Esophagus muscularis mucosa (tissue), 4 donors: Measurements from ENCODE around the gene TRDN. TPM values are rescaled to one million over a fixed set of nuclear protein-coding genes. Genes with fewer than 3 reads are reported as not detected.

Experiments
- DNase-seq: peaks from one replicate; pipeline ENCODE4 v3.0.0-alpha.2; 2017; ENCODE audit errors: extremely low spot score
- H3K27ac ChIP-seq, 4 donors: fragments of 200-600 bp; sonication (generic); replicated peaks in 1 of 4; 1 replicate in 3 of 4; 2 replicates in 1 of 4; pipeline ENCODE4 v1.5.1; 2016 to 2019; ENCODE audit warnings: mild to moderate bottlenecking in 1 of 4
- H3K27me3 ChIP-seq, 4 donors: fragments of 200-600 bp; sonication (generic); one replicate each; pipeline versions ENCODE4 v1.5.1 to v1.6.0; 2016 to 2019
- H3K36me3 ChIP-seq, 4 donors: fragments of 200-600 bp; sonication (generic); one replicate each; pipeline ENCODE4 v1.5.1; 2016 to 2019
- H3K4me1 ChIP-seq, 4 donors: fragments of 200-600 bp; sonication (generic); one replicate each; pipeline ENCODE4 v1.5.1; 2016 to 2019
- H3K4me3 ChIP-seq, 4 donors: fragments of 200-600 bp; sonication (generic); 1 replicate in 2 of 4; 2 replicates in 2 of 4; pipeline ENCODE4 v1.5.1; 2016 to 2019; ENCODE audit warnings: mild to moderate bottlenecking in 4 of 4, moderate library complexity in 1 of 4
- H3K9me3 ChIP-seq, 4 donors: fragments of 200-600 bp; sonication (generic); 1 replicate in 3 of 4; 2 replicates in 1 of 4; pipeline ENCODE4 v1.5.1; 2016 to 2019
- EP300 ChIP-seq: sonication (generic); formaldehyde crosslinking; IDR thresholded peaks from one replicate; pipeline ENCODE4 v1.6.1; 2017; ENCODE audit warnings: antibody characterized with exemption
- POLR2A ChIP-seq: fragments of 450-650 bp; IDR thresholded peaks from one replicate; pipeline ENCODE4 v1.6.1; 2017; ENCODE audit warnings: antibody characterized with exemption, moderate library complexity, mild to moderate bottlenecking, low read depth
- POLR2AphosphoS5 ChIP-seq, 2 donors: sonication (generic); formaldehyde crosslinking; IDR thresholded peaks; one replicate each; pipeline ENCODE4 v1.6.1; 2017; ENCODE audit warnings: antibody characterized with exemption in 2 of 2
- whole genome bisulfite sequencing: methylation state at CpG from one replicate; pipeline ENCODE4 v1.1.5; 2018; 5-methylcytosine and 5-hydroxymethylcytosine counted together
- intact Hi-C: fragments of 100-400 bp; cut with DNase I; formaldehyde crosslinking; loops from one replicate; pipeline ENCODE4 v1.15.1; 2023
- total RNA-seq, 4 donors: library from RNA; depleted of rRNA; stranded (reverse); fragments of >200 nt; gene quantifications; one replicate each; pipeline versions ENCODE4 v1.1.0 to v1.2.1, GENCODE V29; 2016
- TF ChIP-seq, protein P1 (sequence below), 3 experiments: fragments of 200-600 bp in 2 of 3; fragments of 450-650 bp in 1 of 3; sonication (generic) in 2 of 3; IDR thresholded peaks; one replicate each; pipeline ENCODE4 v1.5.1; 2017 to 2019; ENCODE audit warnings: antibody characterized with exemption in 3 of 3, mild to moderate bottlenecking in 2 of 3, moderate library complexity in 1 of 3

Gene TRDN
- total RNA-seq, 4 donors from 2014 or later = not detected

DNA sequence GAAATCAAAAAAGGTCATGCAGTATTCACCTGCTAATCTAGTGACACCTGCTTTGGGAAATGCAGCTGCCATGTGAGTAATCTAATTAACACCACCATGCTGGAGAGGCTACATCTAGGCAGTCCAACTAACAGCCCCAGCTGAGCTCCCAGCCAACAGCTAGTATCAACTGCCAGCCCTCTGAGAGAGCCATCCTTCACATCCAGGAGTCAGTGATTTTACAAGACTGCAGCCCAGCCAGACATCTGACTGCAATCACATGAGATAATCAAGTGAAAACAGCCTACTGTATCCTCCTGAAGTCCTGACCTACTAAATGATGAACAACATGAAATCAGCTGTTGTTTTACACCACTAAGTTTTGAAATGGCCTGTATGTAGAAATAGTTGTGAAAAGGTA lies 298.4 kb downstream of the TRDN start:
- TF ChIP-seq EP300 = no peak
- TF ChIP-seq, protein P1, sequence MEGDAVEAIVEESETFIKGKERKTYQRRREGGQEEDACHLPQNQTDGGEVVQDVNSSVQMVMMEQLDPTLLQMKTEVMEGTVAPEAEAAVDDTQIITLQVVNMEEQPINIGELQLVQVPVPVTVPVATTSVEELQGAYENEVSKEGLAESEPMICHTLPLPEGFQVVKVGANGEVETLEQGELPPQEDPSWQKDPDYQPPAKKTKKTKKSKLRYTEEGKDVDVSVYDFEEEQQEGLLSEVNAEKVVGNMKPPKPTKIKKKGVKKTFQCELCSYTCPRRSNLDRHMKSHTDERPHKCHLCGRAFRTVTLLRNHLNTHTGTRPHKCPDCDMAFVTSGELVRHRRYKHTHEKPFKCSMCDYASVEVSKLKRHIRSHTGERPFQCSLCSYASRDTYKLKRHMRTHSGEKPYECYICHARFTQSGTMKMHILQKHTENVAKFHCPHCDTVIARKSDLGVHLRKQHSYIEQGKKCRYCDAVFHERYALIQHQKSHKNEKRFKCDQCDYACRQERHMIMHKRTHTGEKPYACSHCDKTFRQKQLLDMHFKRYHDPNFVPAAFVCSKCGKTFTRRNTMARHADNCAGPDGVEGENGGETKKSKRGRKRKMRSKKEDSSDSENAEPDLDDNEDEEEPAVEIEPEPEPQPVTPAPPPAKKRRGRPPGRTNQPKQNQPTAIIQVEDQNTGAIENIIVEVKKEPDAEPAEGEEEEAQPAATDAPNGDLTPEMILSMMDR (IDR thresholded peaks at IDR 0.05) = no peak
- no peak for TF ChIP-seq POLR2AphosphoS5 (IDR thresholded peaks at IDR 0.05)
- no peak for TF ChIP-seq POLR2A
- Histone ChIP-seq H3K27me3 (no peaks in the 10 kb centered on the region), H3K27ac (no peak overlapping the region)

DNA sequence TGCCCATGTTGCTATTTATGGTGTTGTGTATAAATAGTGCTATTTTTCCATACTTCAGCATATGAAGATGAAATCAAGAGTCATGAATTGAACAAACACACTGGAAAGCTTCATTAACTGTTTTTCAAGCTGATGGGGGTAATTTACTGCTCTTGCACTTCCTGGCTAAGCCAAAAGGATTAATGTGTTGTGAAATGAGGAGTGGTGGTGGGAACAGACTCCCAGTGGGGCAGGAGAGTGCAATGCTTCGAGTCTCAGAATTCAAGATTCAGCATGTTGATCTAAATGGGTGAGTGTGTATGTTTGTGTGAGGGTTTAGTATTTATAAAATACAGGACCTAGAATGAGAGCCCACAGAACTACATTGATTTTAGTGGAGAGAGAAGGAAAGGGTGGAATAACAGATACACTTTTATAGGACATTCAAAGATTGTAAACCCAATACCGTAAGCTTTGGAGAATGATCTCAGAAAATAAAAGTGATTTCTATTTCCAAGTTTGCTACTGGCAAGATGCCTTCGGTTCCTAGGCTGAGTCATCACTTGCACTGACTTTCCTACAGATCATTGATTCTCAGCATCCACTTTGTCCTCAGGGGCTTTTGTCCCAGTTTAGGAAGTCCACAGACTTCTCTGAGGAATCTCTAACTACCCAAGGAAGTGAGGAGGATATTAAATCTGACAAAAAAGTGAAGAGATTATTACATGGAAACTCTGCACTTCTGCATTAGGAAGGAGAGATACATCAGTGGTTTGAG lies 303.6 kb downstream of the TRDN start:
- Histone ChIP-seq H3K4me1 (no peaks in the 10 kb centered on the region), H3K36me3 (no peaks in the 10 kb centered on the region), H3K9me3 (no peaks in the 10 kb centered on the region), H3K27me3 (no peaks in the 10 kb centered on the region), H3K4me3 (no peak overlapping the region), H3K27ac (no peak overlapping the region)
- DNase-seq = no peak
- TF ChIP-seq, protein P1 (IDR thresholded peaks at IDR 0.05) = no peak
- TF ChIP-seq POLR2AphosphoS5 (IDR thresholded peaks at IDR 0.05) (no peak), POLR2A (no peak), EP300 (no peak)
- intact Hi-C loops = no loop called here
- 68% methylated on average over 3 of the region's 3 CpGs for WGBS

More for the DNA sequence above, 298.4 kb downstream of the TRDN start:
- H3K36me3 ChIP-seq = no peaks in the 10 kb centered on the region
- no peaks in the 10 kb centered on the region for H3K9me3 ChIP-seq
- intact Hi-C loops = no loop called here
- no peak overlapping the region for H3K4me3 ChIP-seq
- DNase-seq = no peak
- no peaks in the 10 kb centered on the region for H3K4me1 ChIP-seq

DNA sequence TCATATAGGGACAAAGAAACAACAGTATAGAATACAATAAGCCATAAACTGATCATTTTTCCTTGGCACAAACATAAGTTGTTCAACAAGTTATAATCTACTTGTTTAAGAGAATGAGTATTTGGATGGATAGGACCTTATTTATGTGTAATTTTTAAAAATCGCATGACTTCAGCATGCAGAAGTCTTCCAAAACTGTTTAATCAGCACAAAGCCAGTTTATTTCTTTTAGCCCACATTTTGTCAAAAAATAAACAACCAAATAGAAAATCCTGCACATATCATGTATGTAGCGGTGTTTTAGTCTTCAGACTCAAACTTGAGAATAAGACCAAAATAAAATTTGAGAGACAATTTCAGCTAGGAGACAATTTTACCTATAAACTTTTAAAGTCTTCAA lies 304.7 kb downstream of the TRDN start:
- H3K36me3 ChIP-seq = no peaks in the 10 kb centered on the region
- WGBS = 86% methylated on average over 2 of the region's 2 CpGs
- no peaks in the 10 kb centered on the region for H3K4me1 ChIP-seq
- H3K4me3 ChIP-seq = no peak overlapping the region
- intact Hi-C loops = no loop called here
- H3K27me3 ChIP-seq = no peaks in the 10 kb centered on the region
- TF ChIP-seq POLR2AphosphoS5 (IDR thresholded peaks at IDR 0.05) = no peak
- TF ChIP-seq POLR2A = no peak
- DNase-seq = no peak
- no peaks in the 10 kb centered on the region for H3K9me3 ChIP-seq
- no peak overlapping the region for H3K27ac ChIP-seq

DNA sequence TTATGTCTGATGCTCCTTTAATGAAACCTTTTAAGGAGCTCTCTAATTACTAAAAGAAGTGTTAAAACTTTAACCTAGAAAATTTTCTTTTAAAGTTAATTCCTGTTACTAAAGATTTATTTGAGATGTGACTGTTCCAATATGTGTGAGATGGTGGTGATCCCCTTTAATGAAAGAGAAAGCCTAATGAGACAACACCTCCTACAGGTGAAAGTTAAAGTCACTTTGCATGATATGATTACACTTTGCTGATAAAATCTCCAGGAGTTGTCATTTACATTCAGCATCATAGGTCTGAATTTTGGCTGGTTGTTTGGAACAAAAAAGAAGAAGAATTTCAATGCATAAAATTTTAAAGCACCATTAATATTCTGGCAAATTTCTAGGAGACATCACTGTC lies 307.4 kb downstream of the TRDN start:
- H3K4me1 ChIP-seq = no peaks in the 10 kb centered on the region
- H3K27ac ChIP-seq = no peak overlapping the region
- no peak overlapping the region for H3K4me3 ChIP-seq
- no peaks in the 10 kb centered on the region for H3K27me3 ChIP-seq
- no peaks in the 10 kb centered on the region for H3K36me3 ChIP-seq
- DNase-seq = no peak
- no peak for TF ChIP-seq POLR2A
- TF ChIP-seq EP300 = no peak
- TF ChIP-seq POLR2AphosphoS5 (IDR thresholded peaks at IDR 0.05) = no peak
- TF ChIP-seq, protein P1 (IDR thresholded peaks at IDR 0.05) = no peak
- intact Hi-C loops = no loop called here
- no peaks in the 10 kb centered on the region for H3K9me3 ChIP-seq

DNA sequence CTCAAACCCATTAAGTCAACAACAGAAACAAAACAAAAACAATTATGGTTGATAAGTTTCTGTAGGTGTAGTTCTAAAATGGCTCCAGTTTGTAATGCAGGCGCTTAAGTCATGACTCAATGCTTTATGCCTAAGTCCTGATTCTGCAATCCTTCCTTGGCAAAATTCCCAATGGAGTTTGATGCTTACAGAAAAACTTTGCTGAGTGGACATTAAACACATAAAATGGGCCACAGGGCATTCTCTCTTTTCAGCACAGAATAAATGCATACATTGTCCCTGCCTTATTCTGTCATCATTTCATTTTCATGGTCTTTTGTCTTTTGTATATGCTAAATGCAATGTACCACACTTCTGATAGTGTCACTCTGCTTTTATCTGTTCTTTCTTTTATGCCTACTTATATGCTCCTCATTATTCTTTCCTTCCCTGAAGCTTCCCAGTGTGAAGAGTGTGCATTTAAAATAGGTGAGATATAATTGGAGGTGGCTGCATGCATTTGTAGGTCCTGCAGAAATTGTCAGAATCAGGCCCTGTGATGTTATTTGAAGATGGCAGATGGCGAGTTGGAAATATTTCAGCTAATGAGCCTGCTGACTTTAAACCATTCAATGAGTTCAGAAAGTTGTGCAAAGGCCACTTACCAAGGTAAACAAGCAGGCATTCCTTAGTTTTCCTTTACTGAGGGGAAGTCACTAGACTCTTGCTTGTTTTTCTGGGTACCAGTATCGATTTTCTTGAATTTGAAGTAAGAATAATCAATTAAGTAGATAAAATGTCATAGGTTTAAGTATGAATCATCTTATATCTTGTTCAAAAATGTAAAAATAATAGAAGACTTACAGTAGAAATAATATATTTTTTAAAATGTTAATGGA lies 313.1 kb downstream of the TRDN start:
- H3K9me3 ChIP-seq = no peaks in the 10 kb centered on the region
- H3K27me3 ChIP-seq = no peaks in the 10 kb centered on the region
- no peak overlapping the region for H3K4me3 ChIP-seq
- H3K36me3 ChIP-seq = no peaks in the 10 kb centered on the region
- no peak for DNase-seq
- no peak for TF ChIP-seq POLR2AphosphoS5 (IDR thresholded peaks at IDR 0.05)
- TF ChIP-seq EP300 = no peak
- TF ChIP-seq, protein P1 (IDR thresholded peaks at IDR 0.05) = no peak
- no peak for TF ChIP-seq POLR2A
- no peak overlapping the region for H3K27ac ChIP-seq
- intact Hi-C loops = no loop called here
- 77% methylated on average over 3 of the region's 3 CpGs for WGBS
- no peaks in the 10 kb centered on the region for H3K4me1 ChIP-seq
